K562 (cell line): ENCODE data around the gene AMFR. TPM values are rescaled to one million over a fixed set of nuclear protein-coding genes. Genes with fewer than 3 reads are reported as not detected.

Experiments
- DNMT1 ChIP-seq: fragments of 450-650 bp; IDR thresholded peaks from 2 replicates; pipeline ENCODE4 v1.6.1; 2016; ENCODE audit warnings: antibody characterized with exemption, mild to moderate bottlenecking
- JUND ChIP-seq, 2 experiments: IDR thresholded peaks; 2 replicates in 1 of 2; 3 replicates in 1 of 2; pipeline ENCODE4 v1.6.1; 2011; ENCODE audit warnings: borderline replicate concordance in 2 of 2, low read depth in 2 of 2, low read length in 2 of 2, improper control_type of control experiment in 1 of 2, missing biosample characterization in 1 of 2, missing genetic modification characterization in 1 of 2, missing genetic modification reagents in 1 of 2
- MECOM ChIP-seq: fragments of 250-450 bp; sonication (Bioruptor Pico); IDR thresholded peaks from 2 replicates; pipeline ENCODE4 v1.8.0; 2022; ENCODE audit warnings: inconsistent platforms
- MEIS2 ChIP-seq: fragments of 450-650 bp; IDR thresholded peaks from 2 replicates; pipeline ENCODE4 v1.6.1; 2014; ENCODE audit warnings: mild to moderate bottlenecking; ENCODE audit not compliant: partially characterized antibody
- PHF8 ChIP-seq: fragments of 200-600 bp; sonication (generic); IDR thresholded peaks from 2 replicates; pipeline ENCODE4 v1.6.1; 2012; ENCODE audit warnings: mixed run types, mild to moderate bottlenecking, inconsistent platforms, low read length, moderate library complexity, borderline replicate concordance
- SOX6 ChIP-seq: fragments of 450-650 bp; IDR thresholded peaks from 2 replicates; pipeline ENCODE4 v1.6.1; 2014; ENCODE audit warnings: mild to moderate bottlenecking
- STAT5A ChIP-seq: IDR thresholded peaks from 2 replicates; pipeline ENCODE4 v1.6.1; 2012; ENCODE audit warnings: low read length, inconsistent platforms, borderline replicate concordance
- TCF3 ChIP-seq: sonication (generic); formaldehyde crosslinking; IDR thresholded peaks from 2 replicates; pipeline ENCODE4 v1.4.0; 2020; ENCODE audit warnings: mild to moderate bottlenecking, missing genetic modification reagents
- ZKSCAN8 ChIP-seq: fragments of 200-800 bp; sonication (Bioruptor generic); IDR thresholded peaks from 2 replicates; pipeline ENCODE4 v1.6.1; 2016; ENCODE audit warnings: missing genetic modification characterization, missing compliant biosample characterization
- ZNF586 ChIP-seq: fragments of 450-650 bp; formaldehyde crosslinking; conservative IDR thresholded peaks from 2 replicates; pipeline ENCODE4 v1.4.0; 2020; ENCODE audit warnings: mild to moderate bottlenecking, moderate library complexity
- polyA plus RNA-seq, 8 experiments: library from polyadenylated mRNA; depleted of rRNA in 4 of 8; stranded (reverse) in 5 of 8; unstranded in 3 of 8; fragments of >200 nt; fragmentation: Nextera tagmentation in 2 of 8; fragmentation: Illumina TruSeq in 1 of 8; extraction: Ambion mirVana in 2 of 8; extraction: Trizol in 1 of 8; gene quantifications; 2 replicates each; pipeline versions ENCODE4 v1.2.1 to v1.2.3, GENCODE V29; 2011 to 2014; ENCODE audit warnings: inconsistent platforms in 1 of 8, missing spikeins in 1 of 8
- total RNA-seq, 7 experiments: library from RNA; depleted of rRNA in 6 of 7; stranded (reverse); fragments of >200 nt in 6 of 7; fragmentation: Illumina TruSeq in 2 of 7; extraction: Trizol in 2 of 7; gene quantifications; 2 replicates each; pipeline versions ENCODE4 v1.2.1 to v1.2.3, GENCODE V29; 2011 to 2021; ENCODE audit warnings: low replicate concordance in 1 of 7
- TF ChIP-seq, protein P1 (sequence below): fragments of 450-650 bp; IDR thresholded peaks from 2 replicates; pipeline ENCODE4 v1.6.1; 2018; ENCODE audit not compliant: partially characterized antibody
- TF ChIP-seq, protein P2 (sequence below), 2 experiments: fragments of 150-350 bp in 1 of 2; IDR thresholded peaks; 2 replicates each; pipeline ENCODE4 v1.6.1; 2012 to 2016; ENCODE audit warnings: low read depth in 2 of 2, low read length in 2 of 2, mild to moderate bottlenecking in 1 of 2, moderate library complexity in 1 of 2
- TF ChIP-seq, protein P3 (sequence below): fragments of 450-650 bp; IDR thresholded peaks from 2 replicates; pipeline ENCODE4 v1.6.1; 2016; ENCODE audit warnings: low read depth, mild to moderate bottlenecking, moderate library complexity
- TF ChIP-seq, protein P4 (sequence below), 2 experiments: fragments of 200-800 bp in 1 of 2; sonication (Bioruptor generic) in 1 of 2; sonication (generic) in 1 of 2; formaldehyde crosslinking in 1 of 2; IDR thresholded peaks in 1 of 2; conservative IDR thresholded peaks in 1 of 2; 2 replicates each; pipeline versions ENCODE4 v1.5.0 to v1.6.1; 2016 to 2020; ENCODE audit warnings: missing compliant biosample characterization in 1 of 2, missing genetic modification characterization in 1 of 2, missing genetic modification reagents in 1 of 2
- TF ChIP-seq, protein P5 (sequence below): sonication (generic); formaldehyde crosslinking; IDR thresholded peaks from 2 replicates; pipeline ENCODE4 v1.8.0; 2022; ENCODE audit warnings: mild to moderate bottlenecking, missing genetic modification reagents

The AMFR gene
- total and polyA plus RNA-seq, 9 of the 15 experiments (the other 6 are each of a cell fraction or from before 2014, with no cell fraction given): 15.6 to 113 (median 58.4) TPM

DNA sequence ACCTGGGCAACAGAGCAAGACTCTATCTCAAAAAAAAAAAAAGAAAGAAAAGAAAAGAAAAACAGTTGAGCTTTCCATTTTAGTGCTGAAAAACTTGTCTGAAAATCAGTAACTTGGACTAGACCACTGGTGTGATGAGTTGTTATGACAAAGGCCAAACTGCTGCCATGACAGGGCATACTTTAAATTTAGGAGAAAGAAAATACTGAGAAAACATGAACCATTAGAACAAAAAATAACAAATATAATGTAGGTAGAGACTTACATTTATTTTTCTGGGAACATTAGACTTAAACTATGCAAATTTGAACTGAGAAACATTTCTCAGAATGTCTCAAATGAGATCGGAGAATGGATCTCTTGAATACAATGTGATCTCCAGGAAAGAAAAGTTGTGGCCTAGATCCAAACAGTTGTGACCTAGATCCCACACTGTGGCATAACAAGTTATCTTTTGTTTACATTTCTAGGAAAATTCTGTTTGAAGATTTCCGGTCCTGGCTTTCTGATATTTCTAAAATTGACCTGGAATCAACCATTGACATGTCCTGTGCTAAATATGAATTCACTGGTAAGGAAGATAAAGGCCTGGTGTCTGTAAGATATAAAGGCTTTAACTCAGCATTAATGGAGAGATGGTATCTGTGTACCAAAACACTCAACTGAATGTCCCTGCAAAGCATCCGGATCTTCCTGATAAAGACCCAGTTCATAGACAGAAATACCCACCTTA, 36.9 kb upstream of the AMFR start (continued):
- TF ChIP-seq, protein P1, sequence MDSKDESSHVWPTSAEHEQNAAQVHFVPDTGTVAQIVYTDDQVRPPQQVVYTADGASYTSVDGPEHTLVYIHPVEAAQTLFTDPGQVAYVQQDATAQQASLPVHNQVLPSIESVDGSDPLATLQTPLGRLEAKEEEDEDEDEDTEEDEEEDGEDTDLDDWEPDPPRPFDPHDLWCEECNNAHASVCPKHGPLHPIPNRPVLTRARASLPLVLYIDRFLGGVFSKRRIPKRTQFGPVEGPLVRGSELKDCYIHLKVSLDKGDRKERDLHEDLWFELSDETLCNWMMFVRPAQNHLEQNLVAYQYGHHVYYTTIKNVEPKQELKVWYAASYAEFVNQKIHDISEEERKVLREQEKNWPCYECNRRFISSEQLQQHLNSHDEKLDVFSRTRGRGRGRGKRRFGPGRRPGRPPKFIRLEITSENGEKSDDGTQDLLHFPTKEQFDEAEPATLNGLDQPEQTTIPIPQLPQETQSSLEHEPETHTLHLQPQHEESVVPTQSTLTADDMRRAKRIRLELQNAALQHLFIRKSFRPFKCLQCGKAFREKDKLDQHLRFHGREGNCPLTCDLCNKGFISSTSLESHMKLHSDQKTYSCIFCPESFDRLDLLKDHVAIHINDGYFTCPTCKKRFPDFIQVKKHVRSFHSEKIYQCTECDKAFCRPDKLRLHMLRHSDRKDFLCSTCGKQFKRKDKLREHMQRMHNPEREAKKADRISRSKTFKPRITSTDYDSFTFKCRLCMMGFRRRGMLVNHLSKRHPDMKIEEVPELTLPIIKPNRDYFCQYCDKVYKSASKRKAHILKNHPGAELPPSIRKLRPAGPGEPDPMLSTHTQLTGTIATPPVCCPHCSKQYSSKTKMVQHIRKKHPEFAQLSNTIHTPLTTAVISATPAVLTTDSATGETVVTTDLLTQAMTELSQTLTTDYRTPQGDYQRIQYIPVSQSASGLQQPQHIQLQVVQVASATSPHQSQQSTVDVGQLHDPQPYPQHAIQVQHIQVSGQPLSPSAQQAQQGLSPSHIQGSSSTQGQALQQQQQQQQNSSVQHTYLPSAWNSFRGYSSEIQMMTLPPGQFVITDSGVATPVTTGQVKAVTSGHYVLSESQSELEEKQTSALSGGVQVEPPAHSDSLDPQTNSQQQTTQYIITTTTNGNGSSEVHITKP: peak; percentile 26
- peak; percentile 47; the same call in 1 of the 2 replicates for TF ChIP-seq JUND (IDR thresholded peaks at IDR 0.05; ENCODE audit: borderline replicate concordance, low read depth, low read length)
- no peak; the same call in 2 of the 3 replicates for TF ChIP-seq JUND (tag; IDR thresholded peaks at IDR 0.05; ENCODE audit: borderline replicate concordance, low read depth, low read length)
- peak; percentile 95 for TF ChIP-seq SOX6
- TF ChIP-seq ZNF586 (CRISPR knock-in tag): no peak
- TF ChIP-seq, protein P2, sequence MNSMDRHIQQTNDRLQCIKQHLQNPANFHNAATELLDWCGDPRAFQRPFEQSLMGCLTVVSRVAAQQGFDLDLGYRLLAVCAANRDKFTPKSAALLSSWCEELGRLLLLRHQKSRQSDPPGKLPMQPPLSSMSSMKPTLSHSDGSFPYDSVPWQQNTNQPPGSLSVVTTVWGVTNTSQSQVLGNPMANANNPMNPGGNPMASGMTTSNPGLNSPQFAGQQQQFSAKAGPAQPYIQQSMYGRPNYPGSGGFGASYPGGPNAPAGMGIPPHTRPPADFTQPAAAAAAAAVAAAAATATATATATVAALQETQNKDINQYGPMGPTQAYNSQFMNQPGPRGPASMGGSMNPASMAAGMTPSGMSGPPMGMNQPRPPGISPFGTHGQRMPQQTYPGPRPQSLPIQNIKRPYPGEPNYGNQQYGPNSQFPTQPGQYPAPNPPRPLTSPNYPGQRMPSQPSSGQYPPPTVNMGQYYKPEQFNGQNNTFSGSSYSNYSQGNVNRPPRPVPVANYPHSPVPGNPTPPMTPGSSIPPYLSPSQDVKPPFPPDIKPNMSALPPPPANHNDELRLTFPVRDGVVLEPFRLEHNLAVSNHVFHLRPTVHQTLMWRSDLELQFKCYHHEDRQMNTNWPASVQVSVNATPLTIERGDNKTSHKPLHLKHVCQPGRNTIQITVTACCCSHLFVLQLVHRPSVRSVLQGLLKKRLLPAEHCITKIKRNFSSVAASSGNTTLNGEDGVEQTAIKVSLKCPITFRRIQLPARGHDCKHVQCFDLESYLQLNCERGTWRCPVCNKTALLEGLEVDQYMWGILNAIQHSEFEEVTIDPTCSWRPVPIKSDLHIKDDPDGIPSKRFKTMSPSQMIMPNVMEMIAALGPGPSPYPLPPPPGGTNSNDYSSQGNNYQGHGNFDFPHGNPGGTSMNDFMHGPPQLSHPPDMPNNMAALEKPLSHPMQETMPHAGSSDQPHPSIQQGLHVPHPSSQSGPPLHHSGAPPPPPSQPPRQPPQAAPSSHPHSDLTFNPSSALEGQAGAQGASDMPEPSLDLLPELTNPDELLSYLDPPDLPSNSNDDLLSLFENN (IDR thresholded peaks at IDR 0.05; ENCODE audit: low read depth in 2 of 2, low read length in 2 of 2): 0 out of 4 replicates have a peak, but pooled peaks of 1 of the 2 experiments have one; percentile 59
- TF ChIP-seq TCF3: peak; percentile 90
- no peak for TF ChIP-seq ZKSCAN8
- TF ChIP-seq STAT5A: peak; percentile 60; the same call in 1 of the 2 replicates
- no peak for TF ChIP-seq PHF8
- TF ChIP-seq, protein P3, sequence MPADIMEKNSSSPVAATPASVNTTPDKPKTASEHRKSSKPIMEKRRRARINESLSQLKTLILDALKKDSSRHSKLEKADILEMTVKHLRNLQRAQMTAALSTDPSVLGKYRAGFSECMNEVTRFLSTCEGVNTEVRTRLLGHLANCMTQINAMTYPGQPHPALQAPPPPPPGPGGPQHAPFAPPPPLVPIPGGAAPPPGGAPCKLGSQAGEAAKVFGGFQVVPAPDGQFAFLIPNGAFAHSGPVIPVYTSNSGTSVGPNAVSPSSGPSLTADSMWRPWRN: peak; percentile 77
- TF ChIP-seq MEIS2: peak; percentile 74
- TF ChIP-seq, protein P4, sequence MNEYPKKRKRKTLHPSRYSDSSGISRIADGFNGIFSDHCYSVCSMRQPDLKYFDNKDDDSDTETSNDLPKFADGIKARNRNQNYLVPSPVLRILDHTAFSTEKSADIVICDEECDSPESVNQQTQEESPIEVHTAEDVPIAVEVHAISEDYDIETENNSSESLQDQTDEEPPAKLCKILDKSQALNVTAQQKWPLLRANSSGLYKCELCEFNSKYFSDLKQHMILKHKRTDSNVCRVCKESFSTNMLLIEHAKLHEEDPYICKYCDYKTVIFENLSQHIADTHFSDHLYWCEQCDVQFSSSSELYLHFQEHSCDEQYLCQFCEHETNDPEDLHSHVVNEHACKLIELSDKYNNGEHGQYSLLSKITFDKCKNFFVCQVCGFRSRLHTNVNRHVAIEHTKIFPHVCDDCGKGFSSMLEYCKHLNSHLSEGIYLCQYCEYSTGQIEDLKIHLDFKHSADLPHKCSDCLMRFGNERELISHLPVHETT (CRISPR knock-in tag; conservative IDR thresholded peaks at IDR 0.05 in 1 of 2, IDR thresholded peaks at IDR 0.05 in 1 of 2): peak in 1 of 2 experiments; percentile 62; a peak in 1 of 4 replicates
- TF ChIP-seq, protein P5, sequence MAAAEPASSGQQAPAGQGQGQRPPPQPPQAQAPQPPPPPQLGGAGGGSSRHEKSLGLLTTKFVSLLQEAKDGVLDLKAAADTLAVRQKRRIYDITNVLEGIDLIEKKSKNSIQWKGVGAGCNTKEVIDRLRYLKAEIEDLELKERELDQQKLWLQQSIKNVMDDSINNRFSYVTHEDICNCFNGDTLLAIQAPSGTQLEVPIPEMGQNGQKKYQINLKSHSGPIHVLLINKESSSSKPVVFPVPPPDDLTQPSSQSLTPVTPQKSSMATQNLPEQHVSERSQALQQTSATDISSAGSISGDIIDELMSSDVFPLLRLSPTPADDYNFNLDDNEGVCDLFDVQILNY: no peak
- 0 out of 2 replicates have a peak, but pooled peaks have one; percentile 19 for TF ChIP-seq MECOM
- no peak for TF ChIP-seq DNMT1
